Measurements from ENCODE around the gene KLHL6.

- TF ChIP-seq POLR2AphosphoS5 (IDR thresholded peaks at IDR 0.05) (no peak), POLR2A (IDR thresholded peaks at IDR 0.05) (no peak), EP300 (IDR thresholded peaks at IDR 0.05) (no peak)
- TF ChIP-seq, protein P1, sequence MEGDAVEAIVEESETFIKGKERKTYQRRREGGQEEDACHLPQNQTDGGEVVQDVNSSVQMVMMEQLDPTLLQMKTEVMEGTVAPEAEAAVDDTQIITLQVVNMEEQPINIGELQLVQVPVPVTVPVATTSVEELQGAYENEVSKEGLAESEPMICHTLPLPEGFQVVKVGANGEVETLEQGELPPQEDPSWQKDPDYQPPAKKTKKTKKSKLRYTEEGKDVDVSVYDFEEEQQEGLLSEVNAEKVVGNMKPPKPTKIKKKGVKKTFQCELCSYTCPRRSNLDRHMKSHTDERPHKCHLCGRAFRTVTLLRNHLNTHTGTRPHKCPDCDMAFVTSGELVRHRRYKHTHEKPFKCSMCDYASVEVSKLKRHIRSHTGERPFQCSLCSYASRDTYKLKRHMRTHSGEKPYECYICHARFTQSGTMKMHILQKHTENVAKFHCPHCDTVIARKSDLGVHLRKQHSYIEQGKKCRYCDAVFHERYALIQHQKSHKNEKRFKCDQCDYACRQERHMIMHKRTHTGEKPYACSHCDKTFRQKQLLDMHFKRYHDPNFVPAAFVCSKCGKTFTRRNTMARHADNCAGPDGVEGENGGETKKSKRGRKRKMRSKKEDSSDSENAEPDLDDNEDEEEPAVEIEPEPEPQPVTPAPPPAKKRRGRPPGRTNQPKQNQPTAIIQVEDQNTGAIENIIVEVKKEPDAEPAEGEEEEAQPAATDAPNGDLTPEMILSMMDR (IDR thresholded peaks at IDR 0.05), result no peak
Observed at GRCh38 chr3:183492849-183493179, 62.7 kb downstream of the KLHL6 start.

Data from upper lobe of left lung (tissue), 4 donors.